Sigmoid colon (tissue), 7 donors: ENCODE results near the gene ACTR6. TPM values are rescaled to one million over a fixed set of nuclear protein-coding genes. Genes with fewer than 3 reads are reported as not detected.
A peak's percentile ranks its signal among the peaks of the same experiment; 100 is the strongest.

Experiments used
- DNase-seq: peaks from one replicate; pipeline ENCODE4 v3.0.0-alpha.2; 2019
- H3K27ac ChIP-seq, 4 donors: fragments of 200-600 bp; sonication (generic); one replicate each; pipeline ENCODE4 v1.5.1; 2016 to 2019; ENCODE audit warnings: mild to moderate bottlenecking in 1 of 4
- H3K27me3 ChIP-seq, 3 donors: fragments of 200-600 bp; sonication (generic); one replicate each; pipeline ENCODE4 v1.5.1; 2019; ENCODE audit warnings: mild to moderate bottlenecking in 1 of 3
- H3K36me3 ChIP-seq, 4 donors: fragments of 200-600 bp; sonication (generic); one replicate each; pipeline ENCODE4 v1.5.1; 2016 to 2019
- H3K4me1 ChIP-seq, 4 donors: fragments of 200-600 bp; sonication (generic); one replicate each; pipeline ENCODE4 v1.5.1; 2017 to 2019
- H3K4me3 ChIP-seq, 4 donors: fragments of 200-600 bp; sonication (generic); one replicate each; pipeline ENCODE4 v1.5.1; 2017 to 2019; ENCODE audit warnings: mild to moderate bottlenecking in 2 of 4, moderate library complexity in 1 of 4
- H3K9me3 ChIP-seq, 4 donors: fragments of 200-600 bp in 3 of 4; sonication (generic) in 3 of 4; one replicate each; pipeline versions ENCODE4 v1.5.1 to v1.6.1; 2013 to 2019
- CTCF ChIP-seq, 4 experiments: fragments of 450-650 bp in 3 of 4; fragments of 200-600 bp in 1 of 4; IDR thresholded peaks; one replicate each; pipeline ENCODE4 v1.5.1; 2016 to 2019; ENCODE audit warnings: antibody characterized with exemption in 4 of 4, mild to moderate bottlenecking in 3 of 4, moderate library complexity in 2 of 4
- EP300 ChIP-seq, 4 donors: sonication (generic); formaldehyde crosslinking; IDR thresholded peaks; one replicate each; pipeline ENCODE4 v1.6.1; 2017; ENCODE audit warnings: antibody characterized with exemption in 4 of 4
- POLR2A ChIP-seq, 2 donors: fragments of 450-650 bp; IDR thresholded peaks; one replicate each; pipeline ENCODE4 v1.6.1; 2016; ENCODE audit warnings: antibody characterized with exemption in 2 of 2, mild to moderate bottlenecking in 2 of 2, moderate library complexity in 2 of 2
- POLR2AphosphoS5 ChIP-seq, 4 donors: sonication (generic); formaldehyde crosslinking; IDR thresholded peaks; one replicate each; pipeline ENCODE4 v1.6.1; 2017; ENCODE audit warnings: antibody characterized with exemption in 4 of 4
- WGBS, 2 donors: extraction: QIAGEN DNeasy Blood & Tissue Kit; methylation state at CpG; one replicate each; pipeline ENCODE4 v1.1.7; 2013; 5-methylcytosine and 5-hydroxymethylcytosine counted together
- intact Hi-C: fragments of 100-400 bp; cut with DNase I; formaldehyde crosslinking; loops from one replicate; pipeline ENCODE4 v1.15.1; 2023
- polyA plus RNA-seq, 3 donors: library from polyadenylated mRNA; stranded (reverse); fragments of 200-250 nt; gene quantifications; one replicate each; pipeline ENCODE4 v1.2.3, GENCODE V29; 2013
- total RNA-seq, 4 donors: library from RNA; depleted of rRNA; stranded (reverse); fragments of >200 nt; gene quantifications; one replicate each; pipeline ENCODE4 v1.1.0, GENCODE V29; 2016
- donor health status: healthy with polysubstance abuse.
- donor health status: Bipolar disorder and iron deficiency.
- donor health status: healthy.

Gene ACTR6
- total and polyA plus RNA-seq, 7 donors = 9.1 to 37.5 (median 24.2) TPM

GRCh38 chr12:100265732-100266584 is 65.3 kb downstream of the ACTR6 start:
- DNase-seq = no peak
- H3K4me3 ChIP-seq = peak overlapping the region; percentile 80 to 99 (median 92)
- peak overlapping the region; percentile 94 to 99 (median 98) for H3K27ac ChIP-seq
- intact Hi-C loops = loop anchor here (2.0 kb wide), 3 partner anchors 65 to 307 kb away; partner anchors contain the start of genes ACTR6, BLTP3B and GAS2L3
- no peaks in the 10 kb centered on the region for H3K27me3 ChIP-seq
- H3K4me1 ChIP-seq = peaks cover 0 to 36% (median 25%) of the 10 kb centered on the region in 4 donors
- TF ChIP-seq POLR2AphosphoS5 (IDR thresholded peaks at IDR 0.05) (no peak), EP300 (IDR thresholded peaks at IDR 0.05) (no peak), POLR2A (IDR thresholded peaks at IDR 0.05) (no peak), CTCF (IDR thresholded peaks at IDR 0.05) (no peak)
- 49 to 64% methylated on average over 11 of the region's 11 CpGs for WGBS, 2 donors
- H3K9me3 ChIP-seq = no peaks in the 10 kb centered on the region
- H3K36me3 ChIP-seq = no peaks in the 10 kb centered on the region

GRCh38 chr12:100266585-100266834 is 65.9 kb downstream of the ACTR6 start:
- no peaks in the 10 kb centered on the region for H3K27me3 ChIP-seq
- 1 to 2% methylated on average over 6 of the region's 6 CpGs for WGBS, 2 donors
- no peaks in the 10 kb centered on the region for H3K36me3 ChIP-seq
- H3K9me3 ChIP-seq = no peaks in the 10 kb centered on the region
- H3K4me1 ChIP-seq = peaks cover 0 to 37% (median 27%) of the 10 kb centered on the region in 4 donors
- peak; percentile 95 for DNase-seq
- intact Hi-C loops = loop anchor here (2.0 kb wide), 3 partner anchors 66 to 306 kb away; partner anchors contain the start of genes ACTR6, BLTP3B and GAS2L3
- peak overlapping the region; percentile 80 to 99 (median 92) for H3K4me3 ChIP-seq
- peak overlapping the region; percentile 94 to 99 (median 98) for H3K27ac ChIP-seq
- TF ChIP-seq EP300 (IDR thresholded peaks at IDR 0.05) (no peak), POLR2AphosphoS5 (IDR thresholded peaks at IDR 0.05) (no peak), CTCF (IDR thresholded peaks at IDR 0.05) (no peak), POLR2A (IDR thresholded peaks at IDR 0.05) (no peak)

GRCh38 chr12:100266835-100267602 is 66.4 kb downstream of the ACTR6 start, which contains the start of the genes DEPDC4 and SCYL2:
Gene DEPDC4, minus strand, starts transcription at chr12:100267079. Its CDS starts 3 bp downstream, at chr12:100267076.
Gene SCYL2, plus strand, starts transcription at chr12:100267177. Its CDS starts 15,794 bp downstream, at chr12:100282971.
- no peaks in the 10 kb centered on the region for H3K36me3 ChIP-seq
- intact Hi-C loops = loop anchor here (2.0 kb wide), 3 partner anchors 66 to 306 kb away; partner anchors contain the start of genes ACTR6, BLTP3B and GAS2L3
- H3K27me3 ChIP-seq = no peaks in the 10 kb centered on the region
- H3K4me3 ChIP-seq = peak within 1 kb of the TSS; percentile 80 to 99 (median 92)
- 0 to 1% methylated on average over 62 of the region's 62 CpGs for WGBS, 2 donors
- H3K4me1 ChIP-seq = peaks cover 0 to 42% (median 29%) of the 10 kb centered on the region in 4 donors
- H3K9me3 ChIP-seq = no peaks in the 10 kb centered on the region
- H3K27ac ChIP-seq = peak within 1 kb of the TSS; percentile 94 to 99 (median 98)
- no peak for TF ChIP-seq EP300 (IDR thresholded peaks at IDR 0.05)
- TF ChIP-seq POLR2AphosphoS5 (IDR thresholded peaks at IDR 0.05) = peak; percentile 56 to 82 (median 75)
- TF ChIP-seq POLR2A (IDR thresholded peaks at IDR 0.05) = peak; percentile 58 to 79
- no peak for TF ChIP-seq CTCF (IDR thresholded peaks at IDR 0.05)
- peak; percentile 99 for DNase-seq

GRCh38 chr12:100267603-100268281 is 67.1 kb downstream of the ACTR6 start:
- no peak for DNase-seq
- TF ChIP-seq EP300 (IDR thresholded peaks at IDR 0.05) = no peak
- TF ChIP-seq POLR2AphosphoS5 (IDR thresholded peaks at IDR 0.05) = no peak
- no peak for TF ChIP-seq CTCF (IDR thresholded peaks at IDR 0.05)
- no peak for TF ChIP-seq POLR2A (IDR thresholded peaks at IDR 0.05)
- intact Hi-C loops = loop anchor here (2.0 kb wide), 3 partner anchors 67 to 305 kb away; partner anchors contain the start of genes ACTR6, BLTP3B and GAS2L3

More at GRCh38 chr12:100267603-100268281, 67.1 kb downstream of the ACTR6 start:
- Histone ChIP-seq H3K36me3 (no peaks in the 10 kb centered on the region), H3K4me3 (peak overlapping the region; percentile 80 to 99 (median 92)), H3K27ac (peak overlapping the region; percentile 94 to 99 (median 98)), H3K4me1 (peaks cover 0 to 44% (median 30%) of the 10 kb centered on the region in 4 donors), H3K27me3 (no peaks in the 10 kb centered on the region), H3K9me3 (no peaks in the 10 kb centered on the region)
- WGBS, 2 donors = 1% methylated on average over 33 of the region's 33 CpGs
